Activated gamma-delta T cell treated with anti-CD3 and anti-CD28 coated beads, Interleukin-2, amount 50 U/mL, for 16 hours (primary cell): Measurements from ENCODE around the gene CELA3B.
"Not testable (repeated sequence)": the region's sequence is repeated elsewhere in the genome, so short reads cannot be mapped to it uniquely, and the experiment has no call there.

Source experiments
- DNase-seq: peaks from one replicate; pipeline ENCODE4 v3.0.0-alpha.2; 2020; ENCODE audit warnings: low read depth

CELA3B gene

GRCh38 chr1:21976703-21977239 is at the start of gene CELA3B:
TSS of gene CELA3B (plus strand) at chr1:21977022. CDS start at chr1:21977040, 18 bp downstream.
- not testable (repeated sequence) for DNase-seq

GRCh38 chr1:21927533-21928237 is 49.1 kb upstream of the CELA3B start:
- no peak for DNase-seq

GRCh38 chr1:21930080-21930571 is 46.7 kb upstream of the CELA3B start:
- no peak for DNase-seq

GRCh38 chr1:21930629-21931170 is 46.1 kb upstream of the CELA3B start:
- no peak for DNase-seq

DNA sequence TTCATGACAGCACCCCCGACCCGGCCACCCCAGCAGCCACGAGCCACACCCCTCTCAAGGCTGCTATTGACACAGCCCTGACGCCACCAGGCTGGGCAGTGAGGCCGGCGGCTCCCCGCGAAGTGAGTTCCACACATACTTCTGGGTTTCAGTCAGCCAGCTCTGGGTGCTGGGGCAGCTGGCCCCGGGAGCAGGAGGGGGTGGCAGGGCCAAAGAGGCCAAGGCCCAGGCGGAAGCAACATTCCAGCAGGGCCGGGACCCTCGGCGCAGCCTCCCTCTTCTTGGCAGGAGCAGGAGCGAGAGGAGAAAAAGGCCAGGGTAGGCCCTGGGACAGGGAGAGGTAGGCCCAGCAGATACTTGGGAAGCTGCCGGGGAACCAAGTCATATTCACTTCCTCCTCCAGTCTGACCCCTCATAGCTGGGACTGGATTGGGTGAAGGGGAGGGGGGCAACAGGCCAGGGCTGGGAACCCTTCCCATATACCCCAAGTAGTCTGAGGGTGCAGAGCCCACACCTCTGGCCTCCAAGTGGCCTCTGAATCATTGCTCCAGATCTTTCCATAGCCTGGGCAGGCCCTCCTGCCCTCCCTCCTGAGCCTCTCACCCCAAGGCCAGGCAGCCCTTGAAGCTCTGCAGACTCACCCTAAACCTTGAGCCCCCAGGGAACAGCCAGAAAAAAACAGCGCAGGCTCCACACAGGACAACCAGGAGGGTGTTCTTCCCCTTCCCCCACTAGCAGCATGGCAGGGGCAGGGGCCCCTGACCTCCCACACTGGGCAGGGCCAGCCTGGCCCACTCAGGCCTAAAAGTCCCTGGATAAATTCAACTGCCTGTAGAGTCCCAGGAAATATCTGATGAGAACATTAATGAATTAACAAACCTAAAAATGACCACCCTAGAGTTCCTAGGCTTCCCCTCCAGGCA is 45.4 kb upstream of the CELA3B start:
- DNase-seq, result no peak

DNA sequence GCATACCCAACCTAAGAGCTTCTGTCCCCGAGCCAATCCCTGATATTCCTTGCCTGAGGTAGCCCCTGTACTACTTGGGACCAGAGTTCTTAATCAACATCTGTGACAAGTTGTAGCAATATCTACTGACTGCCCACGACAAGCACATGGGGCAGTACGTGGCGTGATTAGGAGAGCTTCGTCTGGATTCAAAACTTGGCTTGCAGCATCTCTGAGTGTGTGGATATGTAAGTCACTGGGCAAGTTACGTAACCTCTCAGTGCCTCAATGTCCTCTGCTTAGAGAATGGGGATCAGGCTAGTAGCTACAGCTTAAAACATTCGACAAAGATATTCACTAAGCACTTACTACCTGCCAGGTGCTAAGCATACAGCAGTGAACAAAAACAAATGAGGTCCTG is 44.7 kb upstream of the CELA3B start:
- no peak for DNase-seq

GRCh38 chr1:21933397-21934248 is 43.2 kb upstream of the CELA3B start:
- no peak for DNase-seq

DNA sequence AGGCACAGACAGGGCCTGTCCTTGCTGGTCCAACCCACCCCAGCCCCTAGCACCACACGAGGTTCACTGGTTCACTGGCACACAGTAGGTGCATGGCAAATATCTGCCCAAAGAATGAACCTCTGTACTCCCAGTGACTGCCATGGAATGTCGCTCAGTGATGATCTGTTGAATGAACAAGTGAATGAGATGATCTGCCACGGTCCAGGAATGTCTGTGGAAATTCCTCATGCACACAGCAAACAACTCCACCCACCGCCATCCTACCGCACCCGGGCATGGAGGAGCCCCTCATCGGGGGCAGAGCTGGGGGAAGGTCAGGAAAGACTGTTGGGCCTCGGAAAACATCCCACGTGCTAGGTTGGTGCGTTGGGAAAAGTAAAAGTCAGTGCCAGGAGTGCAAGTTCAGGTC is 41.4 kb upstream of the CELA3B start:
- no peak for DNase-seq

- DNase-seq, result no peak
Measured at GRCh38 chr1:21935891-21936365, 40.9 kb upstream of the CELA3B start.

GRCh38 chr1:21936366-21937031 is 40.3 kb upstream of the CELA3B start:
- no peak for DNase-seq

DNA sequence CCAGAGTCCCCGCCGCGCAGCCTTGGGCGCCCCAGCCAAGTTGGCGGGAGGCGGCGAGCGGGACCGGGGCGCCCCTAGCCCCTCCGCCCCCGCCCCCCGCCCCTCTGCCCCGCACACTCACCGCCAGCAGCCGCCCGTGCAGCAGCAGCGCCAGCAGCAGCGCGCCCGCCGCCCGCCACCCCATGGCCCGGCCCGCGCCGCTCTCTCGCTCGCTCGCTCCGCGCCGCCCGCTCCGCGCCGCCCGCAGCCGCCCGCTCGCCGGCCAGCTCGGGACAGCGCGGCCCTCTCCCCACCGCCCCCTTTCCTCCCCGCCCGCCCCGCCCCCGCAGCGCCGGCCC is 39.8 kb upstream of the CELA3B start, which contains the start of gene HSPG2:
TSS of gene HSPG2 (minus strand) at position 277 of the 338 bp plus-strand sequence. CDS start at position 184, 93 bp downstream.
- no peak for DNase-seq

DNA sequence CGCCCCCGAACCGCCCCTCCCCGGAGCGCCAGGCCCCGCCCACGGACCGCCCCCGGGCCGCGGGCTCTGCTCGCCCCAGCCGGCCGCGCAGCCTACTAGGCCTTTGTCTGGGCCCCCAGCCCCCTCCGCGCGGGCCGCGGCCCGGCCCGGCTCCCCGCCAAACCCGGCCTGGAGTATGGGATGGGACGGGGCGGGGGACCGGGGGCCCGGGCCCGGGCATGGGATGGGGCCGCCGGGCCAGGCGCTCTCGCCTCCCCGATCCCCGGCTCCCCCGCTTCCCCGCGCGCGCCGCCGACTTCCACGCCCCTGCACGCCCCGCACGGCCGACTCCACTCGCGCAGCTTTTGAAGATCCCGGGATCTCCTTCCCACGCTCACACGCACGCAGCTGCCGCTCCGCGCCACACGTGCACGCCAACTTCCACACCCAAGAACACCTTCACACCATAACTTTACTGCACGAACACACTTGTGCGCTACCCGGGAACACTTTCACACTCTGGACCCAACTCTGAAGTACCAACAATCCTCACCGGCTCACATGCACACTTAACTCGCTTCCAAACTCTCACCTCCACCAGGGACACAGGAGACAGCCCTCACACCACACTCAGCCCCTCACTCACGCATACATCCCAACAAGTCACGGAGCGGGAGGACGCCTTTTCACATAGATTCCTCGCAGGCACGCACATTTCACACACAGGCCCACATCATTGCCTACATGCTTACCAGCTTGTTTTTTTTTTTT is 39.3 kb upstream of the CELA3B start:
- DNase-seq, result peak; percentile 38

DNA sequence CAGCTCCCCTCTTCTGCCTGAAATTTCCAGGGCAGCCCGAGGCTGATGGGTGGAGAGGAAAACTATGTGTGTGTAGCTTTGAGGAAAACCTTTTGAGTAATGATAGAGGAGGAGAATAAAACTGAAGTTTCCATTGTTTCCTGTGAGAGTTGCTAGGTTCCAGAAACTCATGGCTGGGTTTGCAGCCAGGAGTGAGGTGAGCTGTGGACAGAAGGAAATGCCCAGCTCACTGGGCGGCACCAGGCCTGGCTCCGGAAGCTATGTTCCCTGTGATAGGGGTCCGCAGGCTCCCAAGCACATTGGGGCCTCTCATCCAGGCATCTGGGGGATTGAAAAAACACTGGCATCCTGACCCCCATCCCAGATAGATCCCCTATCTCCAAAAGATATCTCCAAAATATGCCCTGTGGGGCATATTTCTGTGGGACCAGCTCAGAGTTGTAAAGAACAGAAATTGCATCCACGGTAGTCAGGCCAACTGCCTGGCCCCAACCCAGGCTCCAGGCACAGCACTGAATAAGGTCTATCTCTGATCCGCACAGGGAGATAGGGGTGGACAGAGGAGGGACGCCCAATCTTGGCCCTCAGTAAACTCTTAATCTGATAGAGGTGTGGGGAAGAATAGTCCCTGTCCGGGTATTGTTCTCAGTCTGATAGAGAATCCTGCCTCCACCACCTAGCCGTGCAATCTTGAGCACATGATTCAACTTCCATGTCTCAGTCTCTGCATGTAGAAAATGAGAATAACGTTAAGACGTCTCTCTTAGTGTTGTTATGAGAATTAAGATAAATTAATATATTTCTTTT is 37.9 kb upstream of the CELA3B start:
- no peak for DNase-seq

DNA sequence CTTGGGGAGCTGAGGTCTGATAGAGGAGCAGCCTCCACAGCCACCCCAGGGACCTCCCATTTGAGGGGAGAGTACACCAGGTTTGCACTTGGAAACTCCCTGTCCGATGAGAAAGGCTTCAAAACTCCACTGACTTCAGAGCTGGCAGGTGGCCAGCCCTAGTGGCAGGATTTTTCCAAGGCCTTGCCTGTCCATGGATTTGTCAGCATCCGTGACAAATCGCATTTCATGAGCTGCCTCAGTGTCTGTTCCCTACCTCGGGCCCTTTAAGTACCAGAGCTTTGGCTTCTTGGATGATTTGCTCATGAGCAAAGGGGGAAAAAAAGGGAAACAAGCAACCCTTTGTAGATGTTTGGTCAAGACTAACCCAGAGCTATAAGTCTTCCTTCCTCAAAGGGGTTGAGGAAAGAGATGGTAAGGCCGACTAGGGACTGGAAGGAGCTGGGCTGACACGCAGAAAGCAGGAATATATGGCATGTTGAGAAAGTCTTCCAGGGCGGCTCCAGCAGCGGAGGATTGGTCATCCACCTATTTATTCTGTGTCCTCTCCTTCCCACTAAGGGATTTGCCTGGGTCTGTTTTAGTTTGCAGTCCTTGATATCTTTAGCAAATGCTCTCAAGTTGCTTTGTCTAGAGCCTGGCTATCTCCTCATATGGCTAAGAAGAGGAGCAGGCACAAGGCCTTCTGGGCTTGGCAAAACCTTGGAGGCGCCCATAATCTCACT is 37.0 kb upstream of the CELA3B start:
- DNase-seq, result no peak

DNA sequence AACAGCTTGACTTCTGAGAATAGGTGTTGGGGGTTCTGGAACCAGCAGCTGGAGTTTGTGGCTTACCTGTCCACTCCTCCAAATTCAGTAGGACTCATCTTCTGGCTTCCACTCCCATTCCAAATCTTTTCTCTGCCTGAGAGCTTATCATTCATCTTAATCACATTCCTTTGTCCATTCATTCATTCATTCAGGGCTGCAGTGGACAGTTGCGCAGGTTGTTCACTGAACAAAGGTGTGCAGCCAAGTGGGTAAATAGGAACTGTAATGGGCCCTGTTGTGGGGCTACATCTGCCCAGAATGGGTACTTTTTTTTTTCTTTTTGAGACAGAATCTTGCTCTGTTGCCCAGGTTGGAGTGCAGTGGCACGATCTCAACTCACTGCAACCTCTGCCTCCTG is 36.3 kb upstream of the CELA3B start:
- DNase-seq, result no peak

GRCh38 chr1:21941370-21941769 is 35.5 kb upstream of the CELA3B start:
- no peak for DNase-seq

GRCh38 chr1:21942464-21942863 is 34.4 kb upstream of the CELA3B start:
- DNase-seq, result no peak

DNA sequence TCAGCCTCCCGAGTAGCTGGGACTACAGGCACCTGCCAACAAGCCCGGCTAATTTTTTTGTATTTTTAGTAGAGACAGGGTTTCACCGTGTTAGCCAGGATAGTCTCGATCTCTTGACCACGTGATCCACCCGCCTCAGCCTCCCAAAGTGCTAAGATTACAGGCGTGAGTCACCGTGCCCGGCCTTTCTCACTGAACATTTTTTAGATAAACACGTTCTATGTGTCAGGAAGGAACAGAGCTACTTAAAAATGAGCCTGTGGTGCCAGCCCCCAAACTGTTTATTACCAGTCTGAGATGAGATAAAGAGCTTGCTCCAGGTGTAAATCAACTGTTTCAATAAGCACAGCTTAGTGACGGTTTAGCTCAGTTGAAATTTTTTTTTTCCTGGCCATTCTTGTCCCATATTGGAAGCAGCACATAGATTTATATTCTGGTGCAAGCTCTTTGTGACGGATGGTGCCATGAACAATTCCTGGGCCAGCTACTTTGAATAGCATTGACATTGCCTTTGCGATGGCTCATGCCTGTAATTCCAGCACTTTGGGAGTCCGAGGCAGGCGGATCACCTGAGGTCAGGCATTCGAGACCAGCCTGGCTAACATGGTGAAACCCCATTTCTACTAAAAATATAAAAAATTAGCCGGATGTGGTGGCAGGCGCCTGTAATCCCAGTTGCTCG is 33.7 kb upstream of the CELA3B start:
- DNase-seq, result not testable (repeated sequence)
